GM12873 (cell line): ENCODE results near the gene FBXO42.

Experiments
- CTCF ChIP-seq: IDR thresholded peaks from 2 replicates; pipeline ENCODE4 v1.5.1; 2012; ENCODE audit warnings: low read depth, mild to moderate bottlenecking, moderate library complexity, low read length, control low read depth; ENCODE audit not compliant: insufficient read depth; ENCODE audit errors: missing control alignments

FBXO42 gene

GRCh38 chr1:16307222-16307621 is 45.1 kb downstream of the FBXO42 start:
- TF ChIP-seq CTCF: no peak

- TF ChIP-seq CTCF: no peak
Observed at GRCh38 chr1:16302709-16303627, 49.3 kb downstream of the FBXO42 start.

DNA sequence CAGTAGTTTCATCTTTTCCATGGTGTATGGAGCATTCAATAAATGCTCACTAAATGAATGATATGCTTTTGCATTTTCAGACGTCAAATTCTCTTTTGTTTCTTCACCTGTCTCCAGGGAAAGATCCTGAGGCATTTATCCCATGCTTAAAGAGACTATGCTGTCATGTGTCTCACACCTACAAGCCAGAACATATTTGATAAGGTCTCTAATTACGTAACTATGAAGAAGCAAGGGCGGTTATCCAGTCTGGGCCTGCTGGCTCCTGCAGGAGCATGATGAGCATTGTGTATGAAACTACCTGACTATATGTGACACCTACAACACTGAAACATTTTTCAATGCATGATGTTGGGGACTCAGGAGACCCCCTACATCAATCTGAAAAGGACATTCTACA is 51.8 kb downstream of the FBXO42 start:
- TF ChIP-seq CTCF: no peak

DNA sequence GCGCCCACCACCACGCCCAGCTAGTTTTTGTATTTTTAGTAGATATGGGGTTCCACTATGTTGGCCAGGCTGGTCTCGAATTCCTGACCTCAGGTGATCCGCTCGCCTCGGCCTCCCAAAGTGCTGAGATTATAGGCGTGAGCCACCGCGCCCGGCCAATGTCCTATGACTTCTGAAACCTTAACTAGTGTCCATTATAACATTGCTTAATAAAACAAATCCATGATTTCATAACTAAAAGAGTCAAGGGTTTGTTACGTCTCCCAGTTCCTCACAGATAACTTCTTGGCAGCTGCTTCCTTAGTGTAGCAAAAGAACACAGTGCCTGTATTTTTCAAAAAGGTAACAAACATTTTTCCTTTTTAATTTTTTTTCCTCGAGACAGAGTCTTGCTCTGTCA is 53.6 kb downstream of the FBXO42 start:
- no peak for TF ChIP-seq CTCF

GRCh38 chr1:16296643-16297042 is 55.6 kb downstream of the FBXO42 start:
- TF ChIP-seq CTCF: no peak

DNA sequence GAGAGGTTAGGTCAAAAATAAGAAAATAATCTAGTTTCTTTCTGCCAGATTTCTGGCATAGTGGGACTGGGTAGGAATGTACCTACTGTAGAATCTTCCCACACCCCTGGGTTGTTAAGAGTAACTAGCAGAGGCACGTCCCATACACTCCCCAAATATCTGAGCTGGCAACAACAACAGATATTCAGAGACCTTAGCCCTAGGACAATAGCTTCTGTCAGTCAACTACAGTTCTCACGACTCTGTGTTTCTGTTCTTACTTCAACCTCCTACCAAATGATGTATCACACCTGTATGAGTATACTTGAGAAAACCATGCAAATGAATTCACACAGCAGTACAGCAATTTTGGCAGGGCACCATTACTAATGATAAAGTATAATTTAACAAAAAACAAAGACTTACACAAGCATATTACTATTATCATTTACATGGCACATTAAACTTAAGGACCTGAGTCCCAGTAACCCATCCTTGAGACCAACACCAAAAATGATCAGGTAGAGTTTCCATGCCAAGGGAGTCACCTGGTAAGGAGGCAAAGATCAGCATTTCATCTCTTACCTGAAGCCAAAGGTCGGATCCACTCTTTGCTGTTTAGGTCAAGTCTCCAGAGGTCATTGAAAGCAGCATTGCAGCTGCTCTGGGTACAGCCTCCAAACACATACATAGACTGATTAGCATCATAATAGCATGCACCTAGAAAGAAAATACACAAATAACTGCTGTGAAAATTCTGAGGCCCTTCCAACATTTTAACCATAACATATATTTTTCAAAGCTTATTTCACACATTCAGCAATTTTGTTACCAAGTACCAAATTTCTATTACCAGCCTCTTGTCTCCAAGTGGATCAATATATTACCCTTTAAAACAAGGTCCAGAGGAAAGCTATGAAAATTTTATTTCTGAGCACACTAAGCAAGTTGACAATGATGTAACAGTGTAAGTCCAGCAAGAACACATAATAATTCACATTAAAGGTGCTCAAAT is 57.8 kb downstream of the FBXO42 start:
- TF ChIP-seq CTCF: no peak

GRCh38 chr1:16293538-16293937 is 58.7 kb downstream of the FBXO42 start:
- TF ChIP-seq CTCF: no peak
